HCT116 (cell line): ENCODE results near the gene IQGAP2. TPM values are rescaled to one million over a fixed set of nuclear protein-coding genes. Genes with fewer than 3 reads are reported as not detected.

Experiments used
- ATAC-seq: fragments of 200-7000 bp; cut with Tn5 transposase; 2 replicates; pipeline ENCODE4 v1.9.1; 2020; ENCODE audit warnings: mild to moderate bottlenecking, moderate library complexity
- BruUV-seq: library from RNA; stranded (reverse); fragments of 400-500 nt; replicated peaks from 2 replicates; lab custom pipeline; 2021; lab: Mats Ljungman, UMichigan
- CTCF ChIA-PET: fragments of 300-600 bp; sonication (Branson Sonifier 250); formaldehyde crosslinking; loops from one replicate; lab custom pipeline; 2021; ENCODE audit warnings: antibody characterized with exemption; lab: Charles Lee
- POLR2A ChIA-PET: fragments of 300-600, 350-600 bp; sonication (Branson Sonifier 250); formaldehyde crosslinking; loops from one replicate; lab custom pipeline; 2021; ENCODE audit warnings: antibody characterized with exemption; lab: Charles Lee
- RAD21 ChIA-PET, 2 experiments: fragments of 300-600 bp; sonication (Branson Sonifier 250); formaldehyde crosslinking; loops; one replicate each; lab custom pipeline; 2023; ENCODE audit warnings: low total read pairs in 2 of 2; ENCODE audit not compliant: uncharacterized antibody in 2 of 2, unreplicated experiment in 2 of 2, low non-redundant PET in 1 of 2; lab: Charles Lee
- DNase-seq: peaks from one replicate; pipeline ENCODE4 v3.0.0-alpha.2; 2010; ENCODE audit warnings: low read depth, low spot score
- H2AFZ ChIP-seq: fragments of 200-600 bp; shearing (Covaris generic), sonication (generic); 2 replicates; pipeline ENCODE4 v1.6.1; 2017; ENCODE audit warnings: low read depth, mixed run types, mixed read lengths, antibody characterized with exemption, low read length; ENCODE audit not compliant: poor library complexity, severe bottlenecking
- H3K27ac ChIP-seq: 2 replicates; pipeline ENCODE4 v1.5.1; 2012; ENCODE audit warnings: low read depth, low read length
- H3K27me3 ChIP-seq: fragments of 200-600 bp; sonication (generic); 2 replicates; pipeline ENCODE4 v1.6.1; 2016; ENCODE audit warnings: mixed run types, low read length, mixed read lengths; ENCODE audit not compliant: insufficient read depth
- H3K36me3 ChIP-seq, 2 experiments: fragments of 200-500 bp in 1 of 2; fragments of 200-600 bp in 1 of 2; sonication (Bioruptor generic) in 1 of 2; sonication (generic) in 1 of 2; 2 replicates each; pipeline versions ENCODE4 v1.5.1 to v1.6.1; 2014 to 2016; ENCODE audit warnings: low read length in 2 of 2, inconsistent platforms in 1 of 2, mixed read lengths in 1 of 2, mixed run types in 1 of 2; ENCODE audit not compliant: insufficient read depth in 2 of 2, control insufficient read depth in 1 of 2
- H3K4me1 ChIP-seq, 2 experiments: fragments of 200-600 bp in 1 of 2; sonication (generic) in 1 of 2; 2 replicates each; pipeline versions ENCODE4 v1.5.1 to v1.6.1; 2012 to 2017; ENCODE audit warnings: low read length in 2 of 2, inconsistent platforms in 1 of 2, mild to moderate bottlenecking in 1 of 2, mixed read lengths in 1 of 2, mixed run types in 1 of 2, moderate library complexity in 1 of 2; ENCODE audit not compliant: insufficient read depth in 2 of 2, control insufficient read depth in 1 of 2
- H3K4me2 ChIP-seq: fragments of 200-600 bp; sonication (generic); 2 replicates; pipeline ENCODE4 v1.6.1; 2017; ENCODE audit warnings: mixed run types, low read length, mixed read lengths
- H3K4me3 ChIP-seq, 2 experiments: fragments of 200-600 bp in 1 of 2; sonication (generic) in 1 of 2; replicated peaks in 1 of 2; 2 replicates each; pipeline ENCODE4 v1.5.1; 2011 to 2016; ENCODE audit warnings: low read length in 2 of 2, control low read depth in 1 of 2, low read depth in 1 of 2, mild to moderate bottlenecking in 1 of 2, mixed read lengths in 1 of 2, mixed run types in 1 of 2
- H3K79me2 ChIP-seq: fragments of 200-600 bp; sonication (generic); 2 replicates; pipeline ENCODE4 v1.6.1; 2017; ENCODE audit warnings: mild to moderate bottlenecking, mixed run types, low read length, moderate library complexity, mixed read lengths; ENCODE audit not compliant: insufficient read depth
- H3K9ac ChIP-seq: fragments of 200-600 bp; sonication (generic); 2 replicates; pipeline ENCODE4 v1.6.1; 2016; ENCODE audit warnings: low read length, mixed read lengths
- H3K9me2 ChIP-seq: fragments of 200-600 bp; sonication (generic), shearing (Covaris generic); 2 replicates; pipeline ENCODE4 v1.6.1; 2017; ENCODE audit warnings: mixed run types, mild to moderate bottlenecking, moderate library complexity; ENCODE audit not compliant: insufficient read depth
- H3K9me3 ChIP-seq, 2 experiments: fragments of 200-500 bp in 1 of 2; fragments of 200-600 bp in 1 of 2; sonication (Bioruptor generic) in 1 of 2; sonication (generic) in 1 of 2; 2 replicates each; pipeline ENCODE4 v1.6.1; 2014 to 2017; ENCODE audit warnings: low read length in 2 of 2, mixed read lengths in 2 of 2, inconsistent platforms in 1 of 2, low read depth in 1 of 2, mild to moderate bottlenecking in 1 of 2, mixed run types in 1 of 2, moderate library complexity in 1 of 2; ENCODE audit not compliant: control insufficient read depth in 1 of 2, insufficient read depth in 1 of 2
- H4K20me1 ChIP-seq: fragments of 200-600 bp; sonication (generic), shearing (Covaris generic); 2 replicates; pipeline ENCODE4 v1.6.1; 2017; ENCODE audit warnings: mixed run types, mild to moderate bottlenecking, moderate library complexity; ENCODE audit not compliant: insufficient read depth
- CEBPB ChIP-seq: IDR thresholded peaks from 2 replicates; pipeline ENCODE4 v1.6.1; 2012; ENCODE audit warnings: low read depth
- EZH2 ChIP-seq: fragments of 200-600 bp; sonication (generic); IDR thresholded peaks from 2 replicates; pipeline ENCODE4 v1.6.1; 2017; ENCODE audit warnings: antibody characterized with exemption, mixed run types
- FOSL1 ChIP-seq: IDR thresholded peaks from 2 replicates; pipeline ENCODE4 v1.6.1; 2012; ENCODE audit warnings: low read depth
- POLR2AphosphoS5 ChIP-seq: IDR thresholded peaks from 2 replicates; pipeline ENCODE4 v1.6.1; 2011; ENCODE audit warnings: mild to moderate bottlenecking, low read depth, low read length, moderate library complexity
- RAD21 ChIP-seq: IDR thresholded peaks from 2 replicates; pipeline ENCODE4 v1.6.1; 2012; ENCODE audit warnings: low read depth, mild to moderate bottlenecking
- ZNF274 ChIP-seq: fragments of 200-500 bp; sonication (Bioruptor generic); IDR thresholded peaks from 2 replicates; pipeline ENCODE4 v1.6.1; 2014; ENCODE audit warnings: mild to moderate bottlenecking, low read depth, low read length, inconsistent platforms
- intact Hi-C: fragments of 100-400 bp; cut with micrococcal nuclease; formaldehyde crosslinking; loops from 2 replicates; pipeline ENCODE4 v1.10.0; 2022
- total RNA-seq: library from RNA; stranded (reverse); gene quantifications from one replicate; pipeline ENCODE4 v1.2.1, GENCODE V29; 2021; ENCODE audit not compliant: unreplicated experiment
- TF ChIP-seq, protein P1 (sequence below), 3 experiments: fragments of 200-600 bp in 1 of 3; sonication (generic) in 1 of 3; IDR thresholded peaks in 2 of 3; conservative IDR thresholded peaks in 1 of 3; 2 replicates each; pipeline ENCODE4 v1.5.1; 2012 to 2017; ENCODE audit warnings: low read depth in 2 of 3, low read length in 2 of 3, antibody characterized with exemption in 1 of 3, borderline replicate concordance in 1 of 3, control low read depth in 1 of 3, mild to moderate bottlenecking in 1 of 3, mixed read lengths in 1 of 3, mixed run types in 1 of 3, moderate library complexity in 1 of 3; ENCODE audit not compliant: insufficient read depth in 1 of 3
- TF ChIP-seq, protein P2 (sequence below): IDR thresholded peaks from 2 replicates; pipeline ENCODE4 v1.6.1; 2012; ENCODE audit warnings: low read depth
- TF ChIP-seq, protein P3 (sequence below): IDR thresholded peaks from 2 replicates; pipeline ENCODE4 v1.6.1; 2012
- TF ChIP-seq, protein P4 (sequence below): IDR thresholded peaks from 2 replicates; pipeline ENCODE4 v1.6.1; 2012

The IQGAP2 gene
- total RNA-seq, 1 experiment from 2014 or later, result 2.0 TPM

DNA sequence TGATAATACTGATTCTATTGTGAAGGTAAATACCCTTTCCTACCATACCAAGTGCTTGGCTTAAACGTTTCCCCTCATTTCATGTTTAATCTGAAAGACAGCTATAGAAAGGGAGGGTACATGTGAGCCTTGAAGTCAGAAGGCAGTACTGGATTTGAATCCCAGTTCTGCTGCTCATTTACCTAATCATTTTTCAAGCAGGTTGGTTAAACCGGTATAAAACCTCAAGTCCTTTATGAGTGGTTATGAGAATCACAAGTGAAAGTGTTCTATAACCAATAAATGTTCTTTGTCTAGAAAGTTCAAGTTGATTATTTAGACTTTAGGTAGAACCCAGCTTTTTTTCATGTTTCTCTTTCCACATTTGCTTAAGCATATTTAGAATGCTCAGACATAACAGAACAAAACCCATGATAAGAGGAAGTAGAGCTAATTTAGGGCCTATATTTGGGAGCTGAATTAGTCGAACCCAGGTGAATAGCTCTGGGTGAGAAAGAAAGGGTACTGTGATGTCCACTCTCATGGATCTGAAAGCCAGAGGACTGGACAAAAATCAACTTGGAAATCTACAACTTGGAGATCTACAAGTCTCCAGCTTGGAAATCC lies 249.8 kb downstream of the IQGAP2 start:
- Histone ChIP-seq H3K9me2 (no peaks in the 10 kb centered on the region), H3K4me1 (no peaks in the 10 kb centered on the region), H4K20me1 (no peaks in the 10 kb centered on the region), H3K4me2 (no peak overlapping the region), H3K4me3 (no peak overlapping the region), H3K9me3 (peaks cover 7 to 9% of the 10 kb centered on the region in 2 experiments; a peak in 2 of 4 replicates), H3K36me3 (no peaks in the 10 kb centered on the region), H2AFZ (no peak overlapping the region), H3K79me2 (no peaks in the 10 kb centered on the region), H3K9ac (no peak overlapping the region), H3K27ac (no peak overlapping the region), H3K27me3 (no peaks in the 10 kb centered on the region)
- DNase-seq, result no peak
- intact Hi-C loops, result no loop called here
- POLR2A ChIA-PET, result no interaction called here
- RAD21 ChIA-PET, result no interaction called here
- BruUV-seq, result no TSS peak
- CTCF ChIA-PET, result no interaction called here
- TF ChIP-seq RAD21 (no peak), POLR2AphosphoS5 (no peak), ZNF274 (no peak)
- TF ChIP-seq, protein P1, sequence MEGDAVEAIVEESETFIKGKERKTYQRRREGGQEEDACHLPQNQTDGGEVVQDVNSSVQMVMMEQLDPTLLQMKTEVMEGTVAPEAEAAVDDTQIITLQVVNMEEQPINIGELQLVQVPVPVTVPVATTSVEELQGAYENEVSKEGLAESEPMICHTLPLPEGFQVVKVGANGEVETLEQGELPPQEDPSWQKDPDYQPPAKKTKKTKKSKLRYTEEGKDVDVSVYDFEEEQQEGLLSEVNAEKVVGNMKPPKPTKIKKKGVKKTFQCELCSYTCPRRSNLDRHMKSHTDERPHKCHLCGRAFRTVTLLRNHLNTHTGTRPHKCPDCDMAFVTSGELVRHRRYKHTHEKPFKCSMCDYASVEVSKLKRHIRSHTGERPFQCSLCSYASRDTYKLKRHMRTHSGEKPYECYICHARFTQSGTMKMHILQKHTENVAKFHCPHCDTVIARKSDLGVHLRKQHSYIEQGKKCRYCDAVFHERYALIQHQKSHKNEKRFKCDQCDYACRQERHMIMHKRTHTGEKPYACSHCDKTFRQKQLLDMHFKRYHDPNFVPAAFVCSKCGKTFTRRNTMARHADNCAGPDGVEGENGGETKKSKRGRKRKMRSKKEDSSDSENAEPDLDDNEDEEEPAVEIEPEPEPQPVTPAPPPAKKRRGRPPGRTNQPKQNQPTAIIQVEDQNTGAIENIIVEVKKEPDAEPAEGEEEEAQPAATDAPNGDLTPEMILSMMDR (IDR thresholded peaks at IDR 0.05 in 2 of 3, conservative IDR thresholded peaks at IDR 0.05 in 1 of 3; ENCODE audit: borderline replicate concordance in 1 of 3, insufficient read depth in 1 of 3, low read depth in 2 of 3, low read length in 2 of 3), result no peak
- no peak for ATAC-seq

DNA sequence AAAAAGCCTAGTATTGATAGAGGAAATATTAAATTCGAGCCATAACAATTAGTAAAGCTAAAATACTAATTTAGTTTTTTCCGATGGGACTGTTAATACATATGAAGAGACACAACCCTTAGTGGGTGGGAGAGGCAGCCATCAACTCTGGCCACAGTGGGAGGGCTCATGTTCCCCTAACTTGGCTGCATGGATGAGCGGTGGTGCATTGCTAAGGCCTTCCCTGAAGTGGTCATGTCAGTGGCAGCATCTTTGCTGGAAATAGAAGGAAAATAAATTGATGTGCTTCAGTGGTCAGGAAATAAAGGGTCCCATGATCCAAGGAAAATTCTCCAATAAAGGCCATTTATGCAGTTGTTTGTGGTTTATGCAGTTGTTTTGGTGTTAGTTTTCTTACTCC lies 254.0 kb downstream of the IQGAP2 start:
- no peaks in the 10 kb centered on the region for H3K9me3 ChIP-seq
- H3K4me1 ChIP-seq, result no peaks in the 10 kb centered on the region
- POLR2A ChIA-PET, result interaction anchor here (1.7 kb wide), 1 partner anchor 11 kb away, joined by 4 read pairs; no protein-coding TSS in a partner anchor
- H2AFZ ChIP-seq, result no peak overlapping the region
- no peak for DNase-seq
- H3K36me3 ChIP-seq, result no peaks in the 10 kb centered on the region
- H4K20me1 ChIP-seq, result no peaks in the 10 kb centered on the region
- H3K27me3 ChIP-seq, result no peaks in the 10 kb centered on the region
- H3K79me2 ChIP-seq, result no peaks in the 10 kb centered on the region
- CTCF ChIA-PET, result no interaction called here
- no peak overlapping the region for H3K9ac ChIP-seq
- no peaks in the 10 kb centered on the region for H3K9me2 ChIP-seq
- BruUV-seq, result no TSS peak
- intact Hi-C loops, result no loop called here
- RAD21 ChIA-PET, result no interaction called here
- H3K4me2 ChIP-seq, result no peak overlapping the region
- no peak for ATAC-seq
- H3K27ac ChIP-seq, result no peak overlapping the region
- no peak overlapping the region for H3K4me3 ChIP-seq
- TF ChIP-seq, protein P2, sequence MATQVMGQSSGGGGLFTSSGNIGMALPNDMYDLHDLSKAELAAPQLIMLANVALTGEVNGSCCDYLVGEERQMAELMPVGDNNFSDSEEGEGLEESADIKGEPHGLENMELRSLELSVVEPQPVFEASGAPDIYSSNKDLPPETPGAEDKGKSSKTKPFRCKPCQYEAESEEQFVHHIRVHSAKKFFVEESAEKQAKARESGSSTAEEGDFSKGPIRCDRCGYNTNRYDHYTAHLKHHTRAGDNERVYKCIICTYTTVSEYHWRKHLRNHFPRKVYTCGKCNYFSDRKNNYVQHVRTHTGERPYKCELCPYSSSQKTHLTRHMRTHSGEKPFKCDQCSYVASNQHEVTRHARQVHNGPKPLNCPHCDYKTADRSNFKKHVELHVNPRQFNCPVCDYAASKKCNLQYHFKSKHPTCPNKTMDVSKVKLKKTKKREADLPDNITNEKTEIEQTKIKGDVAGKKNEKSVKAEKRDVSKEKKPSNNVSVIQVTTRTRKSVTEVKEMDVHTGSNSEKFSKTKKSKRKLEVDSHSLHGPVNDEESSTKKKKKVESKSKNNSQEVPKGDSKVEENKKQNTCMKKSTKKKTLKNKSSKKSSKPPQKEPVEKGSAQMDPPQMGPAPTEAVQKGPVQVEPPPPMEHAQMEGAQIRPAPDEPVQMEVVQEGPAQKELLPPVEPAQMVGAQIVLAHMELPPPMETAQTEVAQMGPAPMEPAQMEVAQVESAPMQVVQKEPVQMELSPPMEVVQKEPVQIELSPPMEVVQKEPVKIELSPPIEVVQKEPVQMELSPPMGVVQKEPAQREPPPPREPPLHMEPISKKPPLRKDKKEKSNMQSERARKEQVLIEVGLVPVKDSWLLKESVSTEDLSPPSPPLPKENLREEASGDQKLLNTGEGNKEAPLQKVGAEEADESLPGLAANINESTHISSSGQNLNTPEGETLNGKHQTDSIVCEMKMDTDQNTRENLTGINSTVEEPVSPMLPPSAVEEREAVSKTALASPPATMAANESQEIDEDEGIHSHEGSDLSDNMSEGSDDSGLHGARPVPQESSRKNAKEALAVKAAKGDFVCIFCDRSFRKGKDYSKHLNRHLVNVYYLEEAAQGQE, result no peak
- TF ChIP-seq, protein P3, sequence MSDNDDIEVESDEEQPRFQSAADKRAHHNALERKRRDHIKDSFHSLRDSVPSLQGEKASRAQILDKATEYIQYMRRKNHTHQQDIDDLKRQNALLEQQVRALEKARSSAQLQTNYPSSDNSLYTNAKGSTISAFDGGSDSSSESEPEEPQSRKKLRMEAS, result no peak
- TF ChIP-seq FOSL1, result no peak
- no peak for TF ChIP-seq ZNF274
- TF ChIP-seq, protein P1 (IDR thresholded peaks at IDR 0.05 in 2 of 3, conservative IDR thresholded peaks at IDR 0.05 in 1 of 3; ENCODE audit: borderline replicate concordance in 1 of 3, insufficient read depth in 1 of 3, low read depth in 2 of 3, low read length in 2 of 3), result no peak
- TF ChIP-seq, protein P4, sequence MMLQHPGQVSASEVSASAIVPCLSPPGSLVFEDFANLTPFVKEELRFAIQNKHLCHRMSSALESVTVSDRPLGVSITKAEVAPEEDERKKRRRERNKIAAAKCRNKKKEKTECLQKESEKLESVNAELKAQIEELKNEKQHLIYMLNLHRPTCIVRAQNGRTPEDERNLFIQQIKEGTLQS, result no peak
- no peak for TF ChIP-seq CEBPB
- no peak for TF ChIP-seq EZH2
